ENCODE results near the gene MBTPS1. TPM values are rescaled to one million over a fixed set of nuclear protein-coding genes. Genes with fewer than 3 reads are reported as not detected.

The MBTPS1 gene
- total RNA-seq, 1 donor from 2014 or later = 85.9 TPM

- DNase-seq (ENCODE audit: low read depth) (no peak), FAIRE-seq (no peak)
- no peaks in the 10 kb centered on the region for H3K36me3 ChIP-seq (ENCODE audit: insufficient read depth, low read length)
- Mint-ChIP-seq H3K9me3 (ENCODE audit: unreplicated experiment) (peaks cover 1% of the 10 kb centered on the region), H3K27ac (ENCODE audit: unreplicated experiment) (no peak overlapping the region), H3K27me3 (ENCODE audit: low read depth, unreplicated experiment) (peaks cover 33% of the 10 kb centered on the region), H3K36me3 (ENCODE audit: low read depth, unreplicated experiment) (peaks cover 5% of the 10 kb centered on the region), H3K4me3 (ENCODE audit: unreplicated experiment) (no peak overlapping the region), H3K4me1 (ENCODE audit: low read depth, unreplicated experiment) (peaks cover 2% of the 10 kb centered on the region)
- no peaks in the 10 kb centered on the region for H3K79me2 ChIP-seq (ENCODE audit: insufficient read depth, low read length)
- H3K4me1 ChIP-seq (ENCODE audit: insufficient read depth, low read length) = no peaks in the 10 kb centered on the region
- TF ChIP-seq EZH2 (IDR thresholded peaks at IDR 0.05; ENCODE audit: insufficient read depth, low read length) = no peak
- no peak for TF ChIP-seq CTCF (IDR thresholded peaks at IDR 0.05; ENCODE audit: insufficient read depth, low read depth, low read length)
- H3K9me3 ChIP-seq (ENCODE audit: insufficient read depth, low read depth, low read length) = no peaks in the 10 kb centered on the region
- no peak overlapping the region for H3K4me3 ChIP-seq (ENCODE audit: insufficient read depth, low read depth, low read length)
- no peak overlapping the region for H3K27ac ChIP-seq (ENCODE audit: low read depth, low read length)
- peaks cover 36% of the 10 kb centered on the region for H3K27me3 ChIP-seq (ENCODE audit: insufficient read depth, low read length)
- no peak overlapping the region for H3K4me2 ChIP-seq (ENCODE audit: low read length)
- no peak overlapping the region for H2AFZ ChIP-seq (ENCODE audit: low read depth, low read length)
- H4K20me1 ChIP-seq (ENCODE audit: insufficient read depth, low read length) = peaks cover 6% of the 10 kb centered on the region
- no peak overlapping the region for H3K9ac ChIP-seq (ENCODE audit: low read length)
Measured at GRCh38 chr16:84042879-84043485, 73.8 kb downstream of the MBTPS1 start.

- no peak within 1 kb of the TSS for H3K27ac Mint-ChIP-seq (ENCODE audit: unreplicated experiment)
- H3K4me3 Mint-ChIP-seq (ENCODE audit: unreplicated experiment) = no peak within 1 kb of the TSS
- peaks cover 33% of the 10 kb centered on the region for H3K27me3 Mint-ChIP-seq (ENCODE audit: low read depth, unreplicated experiment)
- TF ChIP-seq CTCF (IDR thresholded peaks at IDR 0.05; ENCODE audit: insufficient read depth, low read depth, low read length) = no peak
- no peak for TF ChIP-seq EZH2 (IDR thresholded peaks at IDR 0.05; ENCODE audit: insufficient read depth, low read length)
- no peaks in the 10 kb centered on the region for H3K9me3 ChIP-seq (ENCODE audit: insufficient read depth, low read depth, low read length)
- H3K4me1 ChIP-seq (ENCODE audit: insufficient read depth, low read length) = no peaks in the 10 kb centered on the region
- no peak within 1 kb of the TSS for H3K27ac ChIP-seq (ENCODE audit: low read depth, low read length)
- DNase-seq (ENCODE audit: low read depth) = no peak
- no peak within 1 kb of the TSS for H3K4me2 ChIP-seq (ENCODE audit: low read length)
- H3K9me3 Mint-ChIP-seq (ENCODE audit: unreplicated experiment) = peaks cover 1% of the 10 kb centered on the region
- peaks cover 2% of the 10 kb centered on the region for H3K4me1 Mint-ChIP-seq (ENCODE audit: low read depth, unreplicated experiment)
- H4K20me1 ChIP-seq (ENCODE audit: insufficient read depth, low read length) = peaks cover 6% of the 10 kb centered on the region
- H3K79me2 ChIP-seq (ENCODE audit: insufficient read depth, low read length) = no peaks in the 10 kb centered on the region
- H3K36me3 Mint-ChIP-seq (ENCODE audit: low read depth, unreplicated experiment) = peaks cover 5% of the 10 kb centered on the region
- no peak for FAIRE-seq
- no peaks in the 10 kb centered on the region for H3K36me3 ChIP-seq (ENCODE audit: insufficient read depth, low read length)
- no peak within 1 kb of the TSS for H3K9ac ChIP-seq (ENCODE audit: low read length)
- no peak within 1 kb of the TSS for H3K4me3 ChIP-seq (ENCODE audit: insufficient read depth, low read depth, low read length)
- H2AFZ ChIP-seq (ENCODE audit: low read depth, low read length) = no peak within 1 kb of the TSS
- peaks cover 36% of the 10 kb centered on the region for H3K27me3 ChIP-seq (ENCODE audit: insufficient read depth, low read length)
Measured at GRCh38 chr16:84042308-84042878, 74.3 kb downstream of the MBTPS1 start, which contains the start of gene SLC38A8. SLC38A8 (minus strand) TSS chr16:84042795; CDS start chr16:84042157, 638 bp downstream.

GRCh38 chr16:84041881-84042280 lies 74.9 kb downstream of the MBTPS1 start:
- Histone ChIP-seq H3K9me3 (ENCODE audit: insufficient read depth, low read depth, low read length) (no peaks in the 10 kb centered on the region), H3K4me2 (ENCODE audit: low read length) (no peak overlapping the region), H3K36me3 (ENCODE audit: insufficient read depth, low read length) (no peaks in the 10 kb centered on the region), H3K79me2 (ENCODE audit: insufficient read depth, low read length) (no peaks in the 10 kb centered on the region), H2AFZ (ENCODE audit: low read depth, low read length) (no peak overlapping the region), H3K4me1 (ENCODE audit: insufficient read depth, low read length) (no peaks in the 10 kb centered on the region), H4K20me1 (ENCODE audit: insufficient read depth, low read length) (peaks cover 6% of the 10 kb centered on the region), H3K4me3 (ENCODE audit: insufficient read depth, low read depth, low read length) (no peak overlapping the region), H3K9ac (ENCODE audit: low read length) (no peak overlapping the region), H3K27ac (ENCODE audit: low read depth, low read length) (no peak overlapping the region), H3K27me3 (ENCODE audit: insufficient read depth, low read length) (peaks cover 36% of the 10 kb centered on the region)
- Mint-ChIP-seq H3K27me3 (ENCODE audit: low read depth, unreplicated experiment) (peaks cover 33% of the 10 kb centered on the region), H3K9me3 (ENCODE audit: unreplicated experiment) (peaks cover 1% of the 10 kb centered on the region), H3K27ac (ENCODE audit: unreplicated experiment) (no peak overlapping the region), H3K4me3 (ENCODE audit: unreplicated experiment) (no peak overlapping the region), H3K4me1 (ENCODE audit: low read depth, unreplicated experiment) (peaks cover 2% of the 10 kb centered on the region), H3K36me3 (ENCODE audit: low read depth, unreplicated experiment) (peaks cover 5% of the 10 kb centered on the region)
- FAIRE-seq (no peak), DNase-seq (ENCODE audit: low read depth) (no peak)
- TF ChIP-seq CTCF (IDR thresholded peaks at IDR 0.05; ENCODE audit: insufficient read depth, low read depth, low read length) = no peak
- TF ChIP-seq EZH2 (IDR thresholded peaks at IDR 0.05; ENCODE audit: insufficient read depth, low read length) = no peak
